RWPE2 (cell line): ENCODE measurements around the gene CAGE1.

Experiments used
- ATAC-seq: fragments of 200-7000 bp; cut with Tn5 transposase; 3 replicates; pipeline ENCODE4 v1.9.1; 2021; ENCODE audit warnings: low read depth
- DNase-seq: peaks from one replicate; pipeline ENCODE4 v3.0.0-alpha.2; 2020; ENCODE audit warnings: low spot score
- H3K27ac ChIP-seq: fragments of 450-650 bp; 2 replicates; pipeline ENCODE4 v1.5.1; 2017; ENCODE audit warnings: mild to moderate bottlenecking; ENCODE audit not compliant: poor library complexity, severe bottlenecking
- H3K27me3 ChIP-seq: fragments of 250-450 bp; sonication (Bioruptor Pico); 2 replicates; pipeline ENCODE4 v1.5.1; 2021; ENCODE audit warnings: mild to moderate bottlenecking, moderate library complexity; ENCODE audit not compliant: insufficient read depth, poor library complexity, severe bottlenecking
- H3K36me3 ChIP-seq: fragments of 250-450 bp; sonication (Bioruptor Pico); 2 replicates; pipeline ENCODE4 v1.5.1; 2020; ENCODE audit warnings: low read depth, mild to moderate bottlenecking, moderate library complexity
- H3K4me1 ChIP-seq: fragments of 250-450 bp; sonication (Bioruptor Pico); 2 replicates; pipeline ENCODE4 v1.5.1; 2021; ENCODE audit warnings: mild to moderate bottlenecking, moderate library complexity; ENCODE audit not compliant: insufficient read depth, poor library complexity, severe bottlenecking
- H3K4me3 ChIP-seq: fragments of 250-450 bp; sonication (Bioruptor Pico); 2 replicates; pipeline ENCODE4 v1.5.1; 2021; ENCODE audit warnings: mild to moderate bottlenecking, moderate library complexity; ENCODE audit not compliant: severe bottlenecking
- H3K9me3 ChIP-seq: fragments of 250-450 bp; sonication (Bioruptor Pico); 2 replicates; pipeline ENCODE4 v1.5.1; 2021; ENCODE audit warnings: mild to moderate bottlenecking, moderate library complexity; ENCODE audit not compliant: severe bottlenecking
- TF ChIP-seq, protein P1 (sequence below): fragments of 450-650 bp; IDR thresholded peaks from one replicate; pipeline ENCODE4 v1.5.1; 2017; ENCODE audit warnings: mild to moderate bottlenecking, moderate library complexity; ENCODE audit not compliant: poor library complexity, severe bottlenecking

The CAGE1 gene

GRCh38 chr6:7389451-7390225 is at the start of gene CAGE1, which contains the start of gene RIOK1:
Gene CAGE1 (minus strand): TSS chr6:7389742. CDS start chr6:7387173, 2,569 bp downstream.
Gene RIOK1 (plus strand): TSS chr6:7389808. CDS start chr6:7390003, 195 bp downstream.
- ATAC-seq (peak; percentile 98), DNase-seq (peak; percentile 96)
- Histone ChIP-seq H3K36me3 (peaks cover 25% of the 10 kb centered on the region), H3K4me1 (peaks cover 12% of the 10 kb centered on the region), H3K27me3 (no peaks in the 10 kb centered on the region), H3K4me3 (peak within 1 kb of the TSS; percentile 75), H3K9me3 (no peaks in the 10 kb centered on the region), H3K27ac (peak within 1 kb of the TSS; percentile 61)
- TF ChIP-seq, protein P1, sequence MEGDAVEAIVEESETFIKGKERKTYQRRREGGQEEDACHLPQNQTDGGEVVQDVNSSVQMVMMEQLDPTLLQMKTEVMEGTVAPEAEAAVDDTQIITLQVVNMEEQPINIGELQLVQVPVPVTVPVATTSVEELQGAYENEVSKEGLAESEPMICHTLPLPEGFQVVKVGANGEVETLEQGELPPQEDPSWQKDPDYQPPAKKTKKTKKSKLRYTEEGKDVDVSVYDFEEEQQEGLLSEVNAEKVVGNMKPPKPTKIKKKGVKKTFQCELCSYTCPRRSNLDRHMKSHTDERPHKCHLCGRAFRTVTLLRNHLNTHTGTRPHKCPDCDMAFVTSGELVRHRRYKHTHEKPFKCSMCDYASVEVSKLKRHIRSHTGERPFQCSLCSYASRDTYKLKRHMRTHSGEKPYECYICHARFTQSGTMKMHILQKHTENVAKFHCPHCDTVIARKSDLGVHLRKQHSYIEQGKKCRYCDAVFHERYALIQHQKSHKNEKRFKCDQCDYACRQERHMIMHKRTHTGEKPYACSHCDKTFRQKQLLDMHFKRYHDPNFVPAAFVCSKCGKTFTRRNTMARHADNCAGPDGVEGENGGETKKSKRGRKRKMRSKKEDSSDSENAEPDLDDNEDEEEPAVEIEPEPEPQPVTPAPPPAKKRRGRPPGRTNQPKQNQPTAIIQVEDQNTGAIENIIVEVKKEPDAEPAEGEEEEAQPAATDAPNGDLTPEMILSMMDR, result peak; percentile 47

GRCh38 chr6:7439228-7439627 is 49.7 kb upstream of the CAGE1 start:
- Histone ChIP-seq H3K4me1 (no peaks in the 10 kb centered on the region), H3K27me3 (no peaks in the 10 kb centered on the region), H3K36me3 (no peaks in the 10 kb centered on the region), H3K9me3 (no peaks in the 10 kb centered on the region), H3K4me3 (no peak overlapping the region), H3K27ac (no peak overlapping the region)
- no peak for ATAC-seq
- TF ChIP-seq, protein P1, result no peak
- no peak for DNase-seq

DNA sequence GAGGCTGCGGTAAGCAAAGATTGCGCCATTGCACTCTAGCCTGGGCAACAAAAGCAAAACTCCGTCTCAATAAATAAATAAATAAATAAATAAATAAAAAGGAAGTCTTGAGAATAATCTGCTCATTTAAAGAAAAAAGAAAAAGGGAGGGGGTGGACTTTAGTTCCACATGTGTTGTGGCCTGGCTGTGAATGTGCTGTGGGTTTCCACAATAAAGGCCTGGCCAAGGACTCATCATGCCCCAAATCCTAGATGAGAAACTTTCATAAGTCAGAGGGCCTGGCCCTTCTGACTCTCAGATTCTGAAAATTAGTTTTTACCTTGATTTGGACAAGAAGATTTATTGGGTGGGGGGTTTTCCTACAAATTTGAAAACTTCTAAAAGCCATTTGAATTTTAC is 48.5 kb upstream of the CAGE1 start:
- no peak overlapping the region for H3K4me3 ChIP-seq
- no peak for DNase-seq
- TF ChIP-seq, protein P1, result no peak
- ATAC-seq, result no peak
- no peak overlapping the region for H3K27ac ChIP-seq
- H3K36me3 ChIP-seq, result no peaks in the 10 kb centered on the region
- no peaks in the 10 kb centered on the region for H3K4me1 ChIP-seq
- H3K27me3 ChIP-seq, result no peaks in the 10 kb centered on the region
- no peaks in the 10 kb centered on the region for H3K9me3 ChIP-seq

DNA sequence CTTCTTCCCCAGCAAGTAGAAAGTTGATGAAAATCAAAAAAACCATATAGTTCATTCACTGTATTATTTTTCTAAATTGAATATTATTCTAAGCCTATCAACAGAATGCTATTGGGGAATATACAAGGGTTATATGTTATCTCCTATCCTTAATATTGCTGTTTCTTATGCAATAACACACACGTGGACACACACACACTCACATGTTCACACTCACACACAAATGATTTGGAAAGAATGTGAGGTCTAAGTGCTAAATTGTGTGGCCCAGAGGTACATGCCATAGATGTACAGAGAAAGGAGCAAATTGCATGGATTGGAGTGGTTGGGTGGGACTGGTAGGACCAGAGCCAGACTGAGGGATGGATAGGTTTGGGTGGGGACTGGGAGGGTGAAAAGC is 45.1 kb upstream of the CAGE1 start:
- no peak for DNase-seq
- no peaks in the 10 kb centered on the region for H3K9me3 ChIP-seq
- H3K27ac ChIP-seq, result no peak overlapping the region
- no peak overlapping the region for H3K4me3 ChIP-seq
- TF ChIP-seq, protein P1, result no peak
- ATAC-seq, result no peak
- no peaks in the 10 kb centered on the region for H3K4me1 ChIP-seq
- no peaks in the 10 kb centered on the region for H3K36me3 ChIP-seq
- no peaks in the 10 kb centered on the region for H3K27me3 ChIP-seq

DNA sequence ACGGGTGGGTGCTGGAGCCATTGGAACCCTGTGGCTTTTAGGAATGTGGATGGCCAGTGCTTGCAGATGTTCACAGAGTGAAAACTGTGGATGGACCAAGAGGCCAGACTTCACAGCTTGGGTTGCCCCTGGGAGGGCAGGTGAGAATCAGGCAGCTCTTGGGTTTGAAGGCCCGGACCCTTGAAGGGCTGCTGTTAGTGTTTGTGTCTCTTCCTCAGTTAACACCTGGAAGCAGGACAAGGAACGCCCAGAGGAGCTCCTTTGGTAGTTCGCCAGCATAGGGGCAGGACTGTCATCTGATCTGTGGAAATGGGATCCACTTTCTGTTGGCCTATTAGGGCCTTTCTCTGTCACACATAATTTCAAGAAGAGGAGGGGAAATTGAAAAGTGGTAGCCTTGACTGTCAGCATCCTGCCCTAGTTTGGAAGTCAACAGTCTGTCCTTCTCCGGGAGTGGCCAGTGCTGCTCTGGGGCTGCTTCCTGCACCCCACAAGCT is 43.6 kb upstream of the CAGE1 start:
- TF ChIP-seq, protein P1, result no peak
- no peaks in the 10 kb centered on the region for H3K27me3 ChIP-seq
- no peak for DNase-seq
- H3K27ac ChIP-seq, result no peak overlapping the region
- peak; percentile 50 for ATAC-seq
- H3K9me3 ChIP-seq, result no peaks in the 10 kb centered on the region
- no peaks in the 10 kb centered on the region for H3K36me3 ChIP-seq
- H3K4me3 ChIP-seq, result no peak overlapping the region
- H3K4me1 ChIP-seq, result no peaks in the 10 kb centered on the region
